Esophagus squamous epithelium (tissue), 4 donors: ENCODE results near the gene TRIM58.

ENCODE experiments used
- POLR2A ChIP-seq, 4 donors: fragments of 450-650 bp; IDR thresholded peaks; one replicate each; pipeline ENCODE4 v1.6.1; 2017; ENCODE audit warnings: antibody characterized with exemption in 4 of 4, mild to moderate bottlenecking in 4 of 4, moderate library complexity in 3 of 4
- TF ChIP-seq, protein P1 (sequence below), 6 experiments: fragments of 450-650 bp in 4 of 6; fragments of 200-600 bp in 2 of 6; sonication (generic) in 2 of 6; IDR thresholded peaks; one replicate each; pipeline ENCODE4 v1.5.1; 2016 to 2019; ENCODE audit warnings: antibody characterized with exemption in 6 of 6, mild to moderate bottlenecking in 4 of 6, moderate library complexity in 4 of 6

DNA sequence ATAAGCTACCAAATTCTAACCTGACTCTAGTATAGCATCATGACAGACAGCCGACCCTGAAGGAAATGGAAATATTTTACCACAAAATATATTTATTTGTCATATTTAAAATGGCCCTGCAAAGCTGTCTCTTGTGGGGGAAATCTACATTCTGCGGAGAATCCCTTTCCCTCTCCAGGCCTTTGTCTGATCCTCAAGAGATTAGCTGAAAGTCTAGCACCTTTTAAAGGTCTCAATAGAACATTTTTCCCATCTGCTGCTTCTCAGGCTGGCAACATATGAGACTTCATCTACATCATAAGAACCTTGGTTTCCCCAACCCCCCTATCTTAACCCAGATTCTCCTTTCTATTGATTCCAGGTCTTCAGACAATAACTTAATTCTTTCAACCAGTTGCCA lies 13.6 kb upstream of the TRIM58 start:
- TF ChIP-seq, protein P1, sequence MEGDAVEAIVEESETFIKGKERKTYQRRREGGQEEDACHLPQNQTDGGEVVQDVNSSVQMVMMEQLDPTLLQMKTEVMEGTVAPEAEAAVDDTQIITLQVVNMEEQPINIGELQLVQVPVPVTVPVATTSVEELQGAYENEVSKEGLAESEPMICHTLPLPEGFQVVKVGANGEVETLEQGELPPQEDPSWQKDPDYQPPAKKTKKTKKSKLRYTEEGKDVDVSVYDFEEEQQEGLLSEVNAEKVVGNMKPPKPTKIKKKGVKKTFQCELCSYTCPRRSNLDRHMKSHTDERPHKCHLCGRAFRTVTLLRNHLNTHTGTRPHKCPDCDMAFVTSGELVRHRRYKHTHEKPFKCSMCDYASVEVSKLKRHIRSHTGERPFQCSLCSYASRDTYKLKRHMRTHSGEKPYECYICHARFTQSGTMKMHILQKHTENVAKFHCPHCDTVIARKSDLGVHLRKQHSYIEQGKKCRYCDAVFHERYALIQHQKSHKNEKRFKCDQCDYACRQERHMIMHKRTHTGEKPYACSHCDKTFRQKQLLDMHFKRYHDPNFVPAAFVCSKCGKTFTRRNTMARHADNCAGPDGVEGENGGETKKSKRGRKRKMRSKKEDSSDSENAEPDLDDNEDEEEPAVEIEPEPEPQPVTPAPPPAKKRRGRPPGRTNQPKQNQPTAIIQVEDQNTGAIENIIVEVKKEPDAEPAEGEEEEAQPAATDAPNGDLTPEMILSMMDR (IDR thresholded peaks at IDR 0.05), result no peak
- no peak for TF ChIP-seq POLR2A (IDR thresholded peaks at IDR 0.05)
